DMS114 treated with DMSO at 0.1 percent for 48 hours (cell line): ENCODE results near the gene RUSC2.
"Not testable (repeated sequence)": the region's sequence is repeated elsewhere in the genome, so short reads cannot be mapped to it uniquely, and the experiment has no call there.

Experiments used
- DNase-seq: peaks from one replicate; lab custom pipeline; 2025; ENCODE audit not compliant: unreplicated experiment; lab: John Stamatoyannopoulos, UW

The RUSC2 gene

DNA sequence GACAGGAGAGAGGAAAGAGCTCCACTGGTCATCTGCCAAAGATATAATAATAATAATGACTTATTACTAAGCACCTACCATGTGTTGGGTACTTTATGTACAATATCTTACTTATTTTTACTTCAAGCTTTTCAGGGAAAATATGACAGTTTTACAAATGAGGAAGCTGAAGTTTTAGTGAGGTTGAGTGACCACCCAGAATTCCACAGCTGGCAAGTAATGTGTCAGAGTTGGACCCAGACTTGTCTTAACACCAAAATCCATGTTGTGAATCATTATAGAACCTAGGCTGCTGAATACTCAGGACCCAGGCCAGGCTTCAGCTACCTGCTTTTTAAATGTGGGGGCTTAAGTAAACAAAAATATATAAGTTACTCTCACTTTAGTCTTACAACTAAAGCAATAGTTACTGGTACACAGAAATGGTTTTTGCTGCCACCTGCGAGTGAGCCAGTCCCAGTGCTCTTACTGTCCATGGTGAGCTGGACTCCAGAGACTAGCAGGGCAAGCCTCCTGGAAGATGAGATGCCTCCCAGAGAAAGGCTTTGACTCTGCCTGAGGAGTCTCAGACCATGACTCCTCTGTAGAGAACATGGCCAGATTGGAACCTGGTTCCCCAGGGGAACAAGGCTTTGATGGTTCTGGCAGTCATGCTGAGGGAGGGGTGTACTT, 29.9 kb downstream of the RUSC2 start:
- no peak for DNase-seq

DNA sequence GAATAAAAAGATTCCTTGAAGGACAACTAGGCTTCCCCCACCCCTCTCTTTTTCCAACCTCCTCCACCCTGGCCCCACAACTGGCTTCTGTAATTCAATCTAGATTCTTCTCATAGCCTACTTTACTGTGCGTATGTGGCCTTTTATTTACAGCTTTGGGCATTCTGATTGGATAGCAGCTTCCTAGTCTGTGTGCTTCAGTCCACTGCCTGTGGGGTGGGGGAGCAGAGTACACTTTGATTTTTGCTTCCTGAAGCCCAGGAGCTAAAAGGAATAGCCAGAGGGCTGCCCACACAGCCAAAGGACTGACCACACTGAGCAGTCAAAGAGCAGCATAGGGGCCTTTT, 30.4 kb downstream of the RUSC2 start:
- DNase-seq, result no peak

DNA sequence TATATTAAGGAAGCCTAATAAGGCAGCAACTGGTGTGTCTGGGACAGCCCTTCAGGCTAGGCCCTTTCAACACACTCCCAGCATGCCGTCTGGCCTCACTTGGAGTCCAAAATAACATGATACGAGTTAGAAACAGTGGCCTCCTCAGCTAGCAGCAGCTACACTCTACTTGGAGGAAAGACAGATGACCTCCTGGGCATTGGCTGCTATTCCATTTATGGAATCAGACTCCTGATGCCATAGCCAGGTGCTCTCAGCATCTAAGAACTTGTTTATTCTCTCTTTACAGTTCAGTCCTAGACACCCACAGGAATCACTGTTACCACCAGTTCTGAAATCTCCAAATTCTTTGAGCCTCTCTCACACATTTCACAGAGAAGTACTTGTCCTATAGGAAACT, 31.8 kb downstream of the RUSC2 start:
- DNase-seq, result no peak

GRCh38 chr9:35522187-35522586, 32.3 kb downstream of the RUSC2 start:
- DNase-seq, result no peak

GRCh38 chr9:35522700-35523099, 32.8 kb downstream of the RUSC2 start:
- no peak for DNase-seq

DNA sequence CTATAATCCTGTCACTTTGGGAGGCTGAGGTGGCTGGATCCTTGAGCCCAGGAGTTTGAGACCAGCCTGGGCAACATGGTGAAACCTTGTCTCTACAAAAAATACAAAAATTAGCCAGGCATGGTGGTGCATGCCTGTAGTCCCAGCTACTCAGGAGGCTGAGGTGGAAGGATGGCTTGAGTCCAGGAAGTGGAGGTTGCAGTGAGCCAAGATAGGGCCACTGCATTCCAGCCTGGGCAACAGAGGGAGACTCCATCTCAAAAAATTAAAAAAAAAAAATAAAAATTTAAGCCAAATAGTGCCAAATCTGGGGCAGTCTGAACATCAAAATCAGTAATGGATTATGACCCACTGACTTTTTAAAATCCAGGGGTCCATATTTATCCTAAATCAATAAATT, 33.6 kb downstream of the RUSC2 start:
- not testable (repeated sequence) for DNase-seq

DNA sequence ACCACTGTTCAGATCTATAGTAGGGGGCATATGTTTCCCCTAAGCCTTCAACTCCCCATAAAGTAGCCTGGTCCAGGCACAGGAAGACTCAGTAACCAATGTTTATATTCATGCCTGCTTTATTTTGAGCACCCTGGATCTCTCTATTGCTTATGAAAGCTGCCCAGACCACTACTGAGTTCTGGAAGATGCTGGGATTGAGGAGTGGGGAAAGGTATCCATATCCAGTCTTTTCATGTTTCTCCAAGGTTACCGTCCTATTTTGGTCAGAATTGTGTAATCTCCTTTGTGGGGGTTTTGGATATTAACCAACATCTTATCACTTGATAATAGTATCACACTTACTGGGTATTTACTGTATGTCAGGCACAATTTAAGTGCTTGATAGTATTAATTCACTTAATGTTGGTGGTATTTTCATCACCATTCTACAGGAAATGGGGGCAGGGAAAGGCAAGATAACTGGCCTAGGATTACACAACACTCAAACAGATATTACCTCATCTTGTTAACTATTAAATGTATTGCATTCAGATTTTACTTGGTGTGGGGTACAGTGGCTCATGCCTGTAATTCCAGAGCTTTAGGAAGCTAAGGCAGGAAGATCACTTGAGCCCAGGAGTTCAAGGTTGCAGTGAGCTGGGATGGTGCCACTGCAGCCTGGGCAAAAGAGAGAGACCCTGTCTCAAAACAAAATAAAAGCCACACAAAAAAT, 36.3 kb downstream of the RUSC2 start:
- DNase-seq, result no peak

- no peak for DNase-seq
Measured at GRCh38 chr9:35529161-35529823, 39.4 kb downstream of the RUSC2 start.

- DNase-seq, result no peak
Measured at GRCh38 chr9:35533398-35533797, 43.5 kb downstream of the RUSC2 start.

GRCh38 chr9:35534921-35535320, 45.0 kb downstream of the RUSC2 start:
- not testable (repeated sequence) for DNase-seq

GRCh38 chr9:35537913-35538312, 48.0 kb downstream of the RUSC2 start:
- no peak for DNase-seq

- DNase-seq, result no peak
Measured at GRCh38 chr9:35538361-35539234, 48.7 kb downstream of the RUSC2 start.
